IPS-NIHi7 (cell line): ENCODE measurements around the gene C5AR1.
"Not testable (repeated sequence)": the region's sequence is repeated elsewhere in the genome, so short reads cannot be mapped to it uniquely, and the experiment has no call there.

ENCODE experiments used
- DNase-seq: peaks from one replicate; pipeline ENCODE4 v3.0.0; 2012; ENCODE audit warnings: mixed read lengths; ENCODE audit errors: extremely low spot score

C5AR1 gene

GRCh38 chr19:47331931-47332547, 22.4 kb downstream of the C5AR1 start, which contains the start of gene C5AR2:
TSS of gene C5AR2 (plus strand) at chr19:47332175. CDS start at chr19:47340800, 8,625 bp downstream.
- DNase-seq: peak; percentile 9

DNA sequence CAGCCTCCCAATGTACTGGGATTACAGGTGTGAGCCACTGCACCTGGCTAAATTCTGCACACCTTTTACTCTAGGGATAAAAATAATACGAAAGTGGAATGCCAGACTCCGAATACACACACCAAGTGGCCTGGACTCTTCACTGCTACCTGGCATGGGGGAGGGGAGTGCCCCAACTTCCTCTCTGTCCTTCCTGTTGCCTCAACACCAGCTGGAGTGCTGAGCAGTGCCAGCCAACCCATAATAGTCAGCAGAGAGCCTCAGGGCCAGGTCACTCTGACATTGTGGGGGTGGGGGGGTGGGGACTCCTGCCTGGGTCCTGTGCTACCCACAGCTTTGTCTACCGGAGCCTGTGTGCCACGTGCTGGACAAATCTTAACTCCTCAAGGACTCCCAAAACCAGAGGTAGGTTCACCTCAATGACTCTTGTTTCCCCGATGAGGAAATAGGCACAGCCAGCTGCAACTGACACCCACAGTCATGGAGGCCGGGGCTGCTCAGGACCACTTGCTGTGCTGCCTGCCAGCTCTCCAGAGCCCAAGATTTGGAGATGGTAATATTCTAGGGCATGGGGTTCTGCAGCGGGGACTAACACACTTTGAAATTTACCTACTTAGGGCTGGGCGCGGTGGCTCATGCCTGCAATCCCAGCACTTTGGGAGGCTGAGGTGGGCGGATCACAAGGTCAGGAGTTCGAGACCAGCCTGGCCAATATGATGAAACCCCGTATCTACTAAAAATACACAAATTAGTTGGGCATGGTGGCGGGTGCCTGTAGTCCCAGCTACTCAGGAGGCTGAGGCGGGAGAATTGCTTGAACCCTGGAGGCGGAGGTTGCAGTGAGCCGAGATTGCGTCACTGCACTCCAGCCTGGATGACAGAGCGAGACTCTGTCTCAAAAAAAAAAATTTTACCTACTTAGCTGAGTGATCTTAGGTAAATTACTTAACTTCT, 27.4 kb downstream of the C5AR1 start:
- DNase-seq: peak; percentile 20

DNA sequence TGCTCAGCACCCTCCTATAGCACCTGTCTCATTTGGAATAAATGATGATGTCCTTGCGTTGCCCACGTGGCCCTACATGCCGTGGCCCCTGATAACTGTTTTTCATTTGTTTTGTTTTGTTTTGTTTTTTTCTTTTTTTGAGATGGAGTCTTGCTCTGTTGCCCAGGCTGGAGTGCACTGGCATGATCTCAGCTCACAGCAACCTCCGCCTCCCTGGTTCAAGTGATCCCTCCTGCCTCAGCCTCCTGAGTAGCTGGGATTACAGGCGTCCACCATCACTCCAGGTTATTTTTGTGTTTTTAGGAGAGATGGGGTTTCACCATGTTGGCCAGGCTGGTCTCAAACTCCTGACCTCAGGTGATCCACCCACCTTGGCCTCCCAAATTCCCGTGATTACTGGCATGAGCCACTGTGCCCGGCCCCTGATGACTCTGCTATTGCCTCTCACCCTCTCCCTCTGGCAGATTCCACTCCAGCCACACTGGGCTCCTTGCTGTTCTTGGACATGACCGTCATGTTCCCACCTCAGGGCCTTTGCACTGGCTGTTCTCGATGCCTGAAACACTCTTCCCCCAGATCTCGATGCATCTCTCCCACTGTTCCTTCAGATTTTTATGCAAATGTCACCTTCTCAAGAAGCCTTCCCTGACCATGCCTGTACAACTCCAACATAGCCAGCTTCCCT, 29.7 kb downstream of the C5AR1 start:
- DNase-seq: no peak

DNA sequence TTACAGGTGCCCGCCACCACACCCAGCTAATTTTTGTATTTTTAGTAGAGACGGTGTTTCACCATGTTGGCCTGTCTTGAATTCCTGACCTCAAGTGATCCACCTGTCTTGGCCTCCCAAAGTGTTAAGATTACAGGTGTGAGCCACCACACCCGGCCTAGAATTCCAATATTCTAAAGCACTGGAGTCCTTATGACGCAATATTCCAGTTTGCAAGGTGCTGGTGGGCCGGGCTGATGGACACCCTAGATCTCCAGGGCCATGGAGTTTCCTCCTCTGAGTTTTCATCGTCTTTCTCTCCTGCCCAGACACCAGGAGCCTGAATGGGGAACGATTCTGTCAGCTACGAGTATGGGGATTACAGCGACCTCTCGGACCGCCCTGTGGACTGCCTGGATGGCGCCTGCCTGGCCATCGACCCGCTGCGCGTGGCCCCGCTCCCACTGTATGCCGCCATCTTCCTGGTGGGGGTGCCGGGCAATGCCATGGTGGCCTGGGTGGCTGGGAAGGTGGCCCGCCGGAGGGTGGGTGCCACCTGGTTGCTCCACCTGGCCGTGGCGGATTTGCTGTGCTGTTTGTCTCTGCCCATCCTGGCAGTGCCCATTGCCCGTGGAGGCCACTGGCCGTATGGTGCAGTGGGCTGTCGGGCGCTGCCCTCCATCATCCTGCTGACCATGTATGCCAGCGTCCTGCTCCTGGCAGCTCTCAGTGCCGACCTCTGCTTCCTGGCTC, 31.0 kb downstream of the C5AR1 start:
- DNase-seq: no peak

DNA sequence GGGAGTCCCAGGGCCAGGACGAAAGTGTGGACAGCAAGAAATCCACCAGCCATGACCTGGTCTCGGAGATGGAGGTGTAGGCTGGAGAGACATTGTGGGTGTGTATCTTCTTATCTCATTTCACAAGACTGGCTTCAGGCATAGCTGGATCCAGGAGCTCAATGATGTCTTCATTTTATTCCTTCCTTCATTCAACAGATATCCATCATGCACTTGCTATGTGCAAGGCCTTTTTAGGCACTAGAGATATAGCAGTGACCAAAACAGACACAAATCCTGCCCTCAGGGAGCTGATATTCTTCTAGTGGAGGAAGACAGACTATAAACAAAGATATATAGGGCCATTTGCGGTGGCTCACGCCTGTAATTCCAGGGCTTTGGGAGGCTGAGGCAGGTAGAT, 32.1 kb downstream of the C5AR1 start:
- no peak for DNase-seq

GRCh38 chr19:47343194-47343802, 33.6 kb downstream of the C5AR1 start:
- DNase-seq: no peak

DNA sequence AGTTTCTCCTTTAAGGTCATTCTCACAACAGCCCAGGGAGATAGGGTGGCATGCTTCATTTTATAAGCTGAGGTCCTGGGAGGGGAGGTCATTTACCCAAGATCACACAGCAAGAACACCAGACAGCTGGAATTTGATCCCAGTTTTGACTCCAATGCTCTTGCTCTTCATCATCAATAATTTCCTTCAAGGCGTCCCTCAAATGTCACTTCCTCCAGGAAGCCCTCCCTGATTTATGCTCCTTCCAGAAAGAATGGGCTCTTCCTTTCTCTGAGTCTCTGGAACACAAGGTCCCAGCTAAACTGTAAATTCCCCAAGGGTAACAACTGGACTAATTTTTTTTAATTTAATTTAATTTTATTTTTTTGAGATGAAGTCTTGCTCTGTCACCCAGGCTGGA, 34.8 kb downstream of the C5AR1 start:
- DNase-seq: no peak

DNA sequence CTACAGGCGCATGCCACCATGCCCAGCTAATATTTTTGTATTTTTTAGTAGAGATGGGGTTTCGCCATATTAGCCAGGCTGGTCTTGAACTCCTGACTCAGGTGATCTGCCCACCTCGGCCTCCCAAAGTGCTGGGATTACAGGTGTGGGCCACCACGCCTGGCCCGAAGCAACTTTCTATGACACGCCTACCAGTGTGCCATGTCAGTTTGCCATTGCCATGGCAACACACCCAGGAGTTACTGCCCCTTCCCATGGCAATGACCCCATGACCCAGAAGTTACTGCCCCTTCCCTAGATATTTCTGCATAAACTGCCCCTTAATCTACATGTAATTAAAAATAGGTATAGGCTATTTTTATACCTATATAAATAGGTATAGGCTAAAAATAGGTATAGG, 36.4 kb downstream of the C5AR1 start:
- DNase-seq: not testable (repeated sequence)

DNA sequence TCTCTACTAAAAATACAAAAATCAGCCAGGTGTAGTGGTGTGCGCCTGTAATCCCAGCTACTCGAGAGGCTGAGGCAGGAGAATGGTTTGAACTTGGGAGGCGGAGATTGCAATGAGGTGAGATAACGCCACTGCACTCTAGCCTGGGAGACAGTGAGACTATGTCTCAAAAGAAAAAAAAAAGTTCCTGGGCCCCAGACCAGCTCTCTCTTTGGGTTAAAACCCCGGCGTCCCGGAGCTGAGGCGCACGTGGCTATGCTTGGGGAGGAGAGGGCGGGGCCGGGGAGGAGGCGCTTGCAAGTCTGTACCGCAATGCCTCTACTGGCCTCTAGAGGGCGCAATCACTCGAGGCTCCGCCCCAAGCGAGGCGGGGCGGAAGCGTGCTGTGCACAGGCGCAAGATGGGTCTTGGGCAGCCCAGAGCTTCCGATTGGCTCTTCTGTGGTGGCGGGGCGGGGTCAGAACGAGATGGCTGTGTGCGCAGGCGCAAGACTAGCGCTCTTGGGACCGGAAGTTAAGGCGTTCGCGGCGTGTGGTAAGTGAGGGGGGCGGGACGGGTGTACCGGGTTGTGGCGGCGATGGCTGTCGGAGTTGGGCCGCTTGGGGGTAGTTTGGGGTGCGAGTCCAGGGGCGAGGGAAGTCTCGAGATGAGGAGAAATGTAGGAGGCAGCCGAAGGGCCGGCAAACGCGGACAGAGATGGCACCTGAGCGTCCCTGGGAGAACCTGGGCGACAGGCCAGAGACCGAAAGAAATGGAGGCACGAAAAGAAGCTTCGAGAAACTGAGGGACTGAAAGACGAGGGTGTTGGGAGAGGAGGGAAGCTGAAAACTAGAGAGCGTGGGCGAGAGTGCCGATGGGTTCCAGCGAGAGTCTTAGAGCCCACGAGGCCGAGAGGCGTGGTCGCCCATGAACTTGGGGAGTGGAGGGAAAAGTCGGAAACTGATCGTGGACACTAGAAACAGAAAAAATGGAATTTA, 39.4 kb downstream of the C5AR1 start, which contains the start of gene DHX34:
DHX34 (plus strand) TSS at position 497 of the 977 bp plus-strand sequence. CDS start 3,716 bp downstream, outside the sequence.
- DNase-seq: peak; percentile 100

GRCh38 chr19:47350630-47351029, 41.0 kb downstream of the C5AR1 start:
- no peak for DNase-seq

GRCh38 chr19:47351548-47351947, 41.9 kb downstream of the C5AR1 start:
- peak; percentile 64 for DNase-seq

- peak; percentile 7 for DNase-seq
Measured at GRCh38 chr19:47352095-47352494, 42.4 kb downstream of the C5AR1 start.

- no peak for DNase-seq
Measured at GRCh38 chr19:47353307-47353712, 43.6 kb downstream of the C5AR1 start.

DNA sequence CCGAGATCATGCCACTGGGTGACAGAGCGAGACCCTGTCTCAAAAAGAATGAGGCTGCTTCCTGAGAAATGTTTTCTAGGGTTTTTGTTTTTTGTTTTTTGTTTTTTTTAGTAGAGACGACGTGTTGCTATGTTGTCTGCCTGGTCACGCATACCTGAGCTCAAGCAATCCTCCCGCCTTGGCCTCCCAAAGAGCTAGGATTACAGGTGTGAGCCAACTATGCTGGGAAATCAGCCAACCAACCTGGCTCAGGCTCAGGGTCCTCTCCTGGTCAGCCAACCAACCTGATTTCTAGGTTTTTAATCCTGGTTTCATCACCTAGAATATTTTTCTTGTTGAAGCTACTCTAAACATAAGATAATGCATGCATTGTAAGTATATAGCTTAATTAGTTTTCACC, 47.2 kb downstream of the C5AR1 start:
- DNase-seq: no peak

GRCh38 chr19:47357788-47358680, 48.4 kb downstream of the C5AR1 start:
- DNase-seq: no peak

DNA sequence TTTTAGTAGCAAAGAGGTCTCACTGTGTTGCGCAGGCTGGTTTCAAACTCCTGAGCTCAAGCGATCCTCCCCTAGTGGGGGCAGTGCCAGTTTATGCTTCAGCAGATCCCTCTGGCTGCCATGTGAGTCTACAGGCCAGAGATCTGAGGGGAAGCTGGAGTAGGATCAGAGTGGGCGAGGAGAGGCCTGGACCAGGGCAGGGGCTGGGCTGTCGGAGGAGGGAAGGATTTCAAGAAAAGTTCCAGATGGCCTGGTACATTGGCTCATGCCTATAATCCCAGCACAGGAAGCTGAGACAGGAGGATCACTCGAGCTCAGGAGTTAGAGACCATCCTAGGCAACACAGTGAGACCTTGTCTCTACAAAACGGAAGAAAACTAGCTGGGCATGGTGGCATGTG, 49.3 kb downstream of the C5AR1 start:
- no peak for DNase-seq

DNA sequence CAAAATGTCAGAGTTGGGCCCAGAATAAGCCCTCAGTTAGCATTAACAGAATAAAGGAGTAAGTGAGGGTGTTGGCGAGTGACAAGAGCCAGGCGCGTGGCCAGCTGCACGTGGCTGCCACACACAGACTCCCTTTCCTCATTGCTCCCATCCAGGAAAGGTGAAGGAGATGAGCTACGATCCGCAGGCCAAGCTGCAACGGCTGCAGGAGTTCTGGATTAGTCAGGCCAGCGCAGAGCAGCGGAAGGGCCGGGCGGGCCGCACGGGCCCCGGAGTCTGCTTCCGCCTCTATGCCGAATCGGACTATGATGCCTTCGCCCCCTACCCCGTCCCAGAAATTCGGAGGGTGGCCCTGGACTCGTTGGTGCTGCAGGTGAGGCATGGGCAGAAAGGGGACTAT, 52.7 kb downstream of the C5AR1 start:
- DNase-seq: no peak

GRCh38 chr19:47363758-47364531, 54.3 kb downstream of the C5AR1 start:
- no peak for DNase-seq
